Posterior vena cava (tissue), 2 donors: ENCODE measurements around the gene SOX8. TPM values are rescaled to one million over a fixed set of nuclear protein-coding genes. Genes with fewer than 3 reads are reported as not detected.
"Not testable (repeated sequence)": the region's sequence is repeated elsewhere in the genome, so short reads cannot be mapped to it uniquely, and the experiment has no call there.

ENCODE experiments used
- DNase-seq: peaks from one replicate; pipeline ENCODE4 v3.0.0-alpha.2; 2020; ENCODE audit warnings: low spot score
- intact Hi-C, 2 donors: fragments of 100-400 bp; cut with DNase I; formaldehyde crosslinking; loops; one replicate each; pipeline versions ENCODE4 v1.14.1 to v1.14.2; 2022 to 2023
- total RNA-seq, 2 donors: library from RNA; stranded (reverse); fragmentation: NEBNext Ultra II Directional; extraction: Animal tissue kit (Norgen Biotek cat#: 25700); gene quantifications; one replicate each; pipeline ENCODE4 v1.2.1, GENCODE V29; 2021
- donor health status: DM: yes; HTN: yes; CAD: no.
- donor health status: DM: yes; HTN: yes; CAD: no.

SOX8 gene
- total RNA-seq, 2 donors from 2014 or later = 0.71 to 0.79 TPM

GRCh38 chr16:950733-951573, 30.6 kb upstream of the SOX8 start:
- DNase-seq, intact Hi-C loops: not testable (repeated sequence)

GRCh38 chr16:951660-952301, 29.8 kb upstream of the SOX8 start:
- intact Hi-C loops = no loop called here
- no peak for DNase-seq

- intact Hi-C loops = no loop called here
- no peak for DNase-seq
Observed at GRCh38 chr16:952321-952720, 29.2 kb upstream of the SOX8 start.

- intact Hi-C loops, DNase-seq: not testable (repeated sequence)
Observed at GRCh38 chr16:953818-954217, 27.8 kb upstream of the SOX8 start.

- DNase-seq, intact Hi-C loops: not testable (repeated sequence)
Observed at GRCh38 chr16:955766-956165, 25.8 kb upstream of the SOX8 start.

- DNase-seq = no peak
Observed at GRCh38 chr16:959232-960040, 22.1 kb upstream of the SOX8 start.

GRCh38 chr16:962366-962765, 19.2 kb upstream of the SOX8 start:
- intact Hi-C loops = no loop called here
- no peak for DNase-seq

More at GRCh38 chr16:959232-960040, 22.1 kb upstream of the SOX8 start:
- intact Hi-C loops = no loop called here

GRCh38 chr16:962901-963814, 18.4 kb upstream of the SOX8 start:
- intact Hi-C loops = no loop called here
- no peak for DNase-seq

- intact Hi-C loops = no loop called here
- DNase-seq = no peak
Observed at GRCh38 chr16:963913-964312, 17.7 kb upstream of the SOX8 start.

GRCh38 chr16:964356-965035, 17.1 kb upstream of the SOX8 start:
- no peak for DNase-seq
- intact Hi-C loops = no loop called here

GRCh38 chr16:965036-965395, 16.6 kb upstream of the SOX8 start:
- no peak for DNase-seq
- intact Hi-C loops = no loop called here

- peak; percentile 17 for DNase-seq
- intact Hi-C loops = no loop called here
Observed at GRCh38 chr16:965487-965886, 16.1 kb upstream of the SOX8 start.

- intact Hi-C loops = no loop called here
- no peak for DNase-seq
Observed at GRCh38 chr16:966035-966434, 15.5 kb upstream of the SOX8 start.

GRCh38 chr16:966505-966904, 15.1 kb upstream of the SOX8 start:
- intact Hi-C loops = no loop called here
- DNase-seq = no peak

- intact Hi-C loops = no loop called here
- no peak for DNase-seq
Observed at GRCh38 chr16:967077-967541, 14.5 kb upstream of the SOX8 start.

GRCh38 chr16:967546-968295, 13.8 kb upstream of the SOX8 start:
- intact Hi-C loops = no loop called here
- no peak for DNase-seq

GRCh38 chr16:968620-969019, 12.9 kb upstream of the SOX8 start:
- intact Hi-C loops = no loop called here
- DNase-seq = no peak
